DND-41 (cell line): ENCODE data around the gene EPHA8.

Source experiments
- CTCF ChIP-seq: IDR thresholded peaks from 2 replicates; pipeline ENCODE4 v1.5.1; 2012; ENCODE audit warnings: borderline replicate concordance, low read length, moderate library complexity, mild to moderate bottlenecking; ENCODE audit not compliant: poor library complexity, severe bottlenecking; ENCODE audit errors: extremely low read depth
- EZH2 ChIP-seq: IDR thresholded peaks from 3 replicates; pipeline ENCODE4 v1.6.1; 2012; ENCODE audit warnings: borderline replicate concordance, low read depth, mild to moderate bottlenecking, moderate library complexity, low read length, inconsistent platforms; ENCODE audit not compliant: severe bottlenecking

GRCh38 chr1:22551591-22551990 lies 11.7 kb upstream of the EPHA8 start:
- TF ChIP-seq CTCF = no peak
- TF ChIP-seq EZH2 = no peak
